IPS-NIHi7 (cell line): Measurements from ENCODE around the gene DOLPP1.
A peak's percentile ranks its signal among the peaks of the same experiment; 100 is the strongest.
"Not testable (repeated sequence)": the region's sequence is repeated elsewhere in the genome, so short reads cannot be mapped to it uniquely, and the experiment has no call there.

Experiments used
- DNase-seq: peaks from one replicate; pipeline ENCODE4 v3.0.0; 2012; ENCODE audit warnings: mixed read lengths; ENCODE audit errors: extremely low spot score

DOLPP1 gene

DNA sequence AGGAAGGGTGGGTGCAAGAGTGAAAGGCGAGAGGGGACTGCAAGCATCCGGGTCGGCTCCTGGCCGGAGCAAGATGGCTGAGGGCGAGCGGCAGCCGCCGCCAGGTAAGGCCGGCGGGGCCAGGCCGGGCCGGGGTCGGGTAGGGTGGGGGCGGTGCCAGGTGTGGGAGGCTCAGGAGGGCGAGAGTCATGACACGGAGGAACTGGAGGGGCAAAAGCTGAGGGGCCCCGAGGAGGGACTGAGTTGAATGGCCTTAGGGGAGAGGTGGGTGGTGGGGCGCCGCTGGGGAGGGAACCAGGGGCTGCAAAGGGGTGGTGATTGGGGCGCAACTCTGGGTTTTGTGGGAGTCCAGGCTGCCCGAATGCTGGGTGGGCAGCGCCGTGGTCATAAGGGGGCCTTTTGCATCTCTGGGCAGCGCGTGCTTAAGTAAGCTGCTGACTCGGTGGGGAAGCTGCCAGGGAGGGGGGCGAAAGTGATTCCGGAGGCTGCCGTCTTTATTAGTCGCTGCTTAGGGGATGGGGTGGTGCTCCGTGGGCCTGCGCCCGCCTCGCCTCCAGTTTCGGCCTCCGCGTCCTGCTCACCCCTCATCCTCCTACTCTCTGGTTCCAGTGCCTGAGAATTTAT, 30.7 kb downstream of the DOLPP1 start:
- peak; percentile 65 for DNase-seq

DNA sequence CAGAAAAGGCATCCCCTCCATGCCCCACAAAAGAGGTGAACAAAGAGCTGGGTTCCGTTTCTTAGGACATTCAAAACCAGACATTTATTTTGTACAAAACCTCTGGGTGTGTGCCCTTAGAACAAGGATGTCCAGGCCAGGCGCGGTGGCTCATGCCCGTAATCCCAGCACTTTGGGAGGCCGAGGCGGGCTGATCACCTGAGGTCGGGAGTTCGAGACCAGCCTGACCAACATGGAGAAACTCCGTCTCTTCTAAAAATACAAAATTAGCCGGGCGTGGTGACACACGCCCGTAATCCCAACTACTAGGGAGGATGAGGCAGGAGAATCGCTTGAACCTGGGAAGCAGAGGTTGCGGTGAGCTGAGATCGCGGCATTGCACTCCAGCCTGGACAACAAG, 31.6 kb downstream of the DOLPP1 start:
- DNase-seq = not testable (repeated sequence)

DNA sequence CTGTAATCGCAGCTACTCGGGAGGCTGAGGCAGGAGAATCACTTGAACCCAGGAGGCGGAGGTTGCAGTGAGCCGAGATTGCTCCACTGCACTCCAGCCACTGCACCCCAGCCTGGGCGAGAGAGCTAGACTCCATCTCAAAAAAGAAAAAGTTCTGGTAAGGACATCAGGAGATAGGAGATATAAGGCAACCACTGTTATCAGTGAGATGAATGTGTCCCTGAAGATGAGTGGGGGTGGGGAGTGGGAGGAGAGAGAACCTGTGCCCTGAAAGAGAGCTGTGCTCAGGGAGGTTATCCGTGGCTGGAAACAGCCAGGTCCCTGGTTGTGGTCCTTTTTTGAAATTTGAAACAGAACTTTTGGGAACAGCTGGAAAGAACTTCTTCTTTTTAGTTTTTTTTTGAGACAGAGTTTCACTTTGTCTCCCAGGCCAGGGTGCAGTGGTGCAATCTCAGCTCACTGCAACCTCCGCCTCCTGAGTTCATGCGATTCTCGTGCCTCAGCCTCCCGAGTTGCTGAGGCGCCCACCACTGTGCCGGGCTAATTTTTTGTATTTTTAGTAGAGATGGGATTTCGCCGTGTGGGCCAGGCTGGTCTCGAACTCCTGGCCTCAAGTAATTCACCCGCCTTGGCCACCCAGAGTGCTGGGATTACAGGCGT, 32.9 kb downstream of the DOLPP1 start:
- DNase-seq = no peak

DNA sequence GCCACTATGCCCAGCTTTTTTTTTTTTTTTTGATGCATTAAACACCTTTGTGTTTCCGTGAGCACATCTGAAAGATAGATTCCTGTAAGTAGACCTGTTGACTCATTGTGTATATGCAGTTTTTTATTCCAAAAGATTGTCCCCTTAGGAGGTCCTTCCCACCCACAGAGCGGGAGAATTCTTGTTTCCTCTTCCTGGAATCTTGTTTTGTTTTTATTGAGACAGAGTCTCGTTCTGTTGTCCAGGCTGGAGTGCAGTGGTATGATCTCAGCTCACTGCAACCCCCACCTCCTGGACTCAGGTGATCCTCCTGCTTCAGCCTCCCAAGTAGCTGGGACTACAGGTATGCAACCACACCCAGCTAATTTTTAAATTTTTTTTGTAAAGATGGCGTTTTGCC, 37.9 kb downstream of the DOLPP1 start:
- DNase-seq = no peak

DNA sequence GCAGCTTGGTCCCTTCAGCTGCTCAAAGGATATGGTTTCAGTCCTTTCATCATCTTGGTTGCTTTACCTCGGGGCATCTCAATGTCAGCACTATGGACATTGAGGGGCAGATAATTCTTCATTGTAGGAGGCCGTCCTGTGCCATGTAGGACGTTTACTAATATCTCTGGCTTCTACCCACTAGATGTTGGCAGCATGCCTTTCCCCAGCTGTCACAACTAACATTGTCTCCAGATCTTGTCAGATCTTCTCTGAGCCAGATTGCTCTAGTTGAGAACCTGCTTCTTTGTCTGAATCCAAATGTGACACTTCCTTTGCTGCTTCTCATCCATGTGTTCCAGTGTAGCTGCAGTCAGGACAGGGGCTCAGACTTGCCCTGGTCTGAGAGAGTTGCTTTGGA, 40.6 kb downstream of the DOLPP1 start:
- DNase-seq = no peak

DNA sequence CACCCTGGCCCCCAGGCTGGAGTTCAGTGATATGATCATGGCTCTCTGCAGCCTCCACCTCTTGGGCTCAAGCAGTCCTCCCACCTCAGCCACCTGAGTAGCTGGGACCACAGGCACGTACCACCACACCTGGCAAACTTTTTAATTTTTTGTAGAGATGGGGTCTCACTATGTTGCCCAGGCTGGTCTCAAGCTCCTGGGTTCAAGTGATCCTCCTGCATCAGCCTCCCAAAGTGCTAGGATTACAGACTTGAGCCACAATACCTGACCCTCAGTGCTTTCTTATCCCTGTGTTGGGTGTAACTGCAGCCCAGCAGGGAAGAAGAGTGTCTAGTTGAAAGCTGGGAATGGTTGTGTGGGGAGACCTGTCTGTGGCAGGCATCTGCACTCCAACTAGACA, 41.2 kb downstream of the DOLPP1 start:
- no peak for DNase-seq

DNA sequence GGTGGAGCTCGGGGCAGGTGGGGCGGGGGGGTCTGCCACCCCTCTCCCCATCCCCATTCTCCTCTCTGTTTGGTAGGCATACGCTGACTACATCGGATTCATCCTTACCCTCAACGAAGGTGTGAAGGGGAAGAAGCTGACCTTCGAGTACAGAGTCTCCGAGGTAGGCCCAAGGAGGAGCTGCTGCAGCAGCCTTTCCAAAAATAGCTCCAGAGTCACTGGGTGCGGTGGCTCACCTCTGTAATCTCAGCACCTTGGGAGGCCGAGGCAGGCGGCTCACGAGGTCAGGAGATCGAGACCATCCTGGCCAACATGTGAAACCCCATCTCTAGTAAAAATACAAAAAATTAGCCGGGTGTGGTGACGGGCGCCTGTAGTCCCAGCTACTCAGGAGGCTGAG, 42.1 kb downstream of the DOLPP1 start:
- not testable (repeated sequence) for DNase-seq

DNA sequence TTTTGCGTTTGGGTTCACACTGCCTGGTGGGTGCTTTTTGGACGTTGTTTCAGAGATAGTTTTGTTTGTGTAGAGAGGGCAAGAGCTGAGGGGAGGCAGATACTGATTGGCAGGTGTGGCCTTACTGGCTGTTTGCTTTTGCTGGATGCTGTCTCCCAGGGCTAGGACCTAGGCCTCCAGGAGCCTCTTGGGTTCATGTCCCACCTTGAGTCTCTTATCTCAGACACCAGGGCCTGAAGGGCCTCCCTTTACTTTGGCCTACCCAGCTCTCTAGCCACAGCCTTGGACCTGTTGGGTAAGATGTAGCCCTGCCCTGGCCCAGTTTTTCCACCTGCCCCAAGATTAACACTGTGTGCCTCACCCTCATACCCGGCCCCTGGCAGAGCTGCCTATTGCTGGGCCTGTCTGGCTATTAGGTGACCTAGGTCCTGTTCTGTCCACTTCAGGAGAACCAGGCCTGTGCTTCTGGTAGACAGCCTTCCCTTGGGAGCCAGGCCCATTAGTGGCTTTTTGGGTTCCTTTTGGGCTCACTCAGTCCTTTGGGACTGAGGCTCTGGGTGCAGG, 43.7 kb downstream of the DOLPP1 start:
- DNase-seq = no peak

DNA sequence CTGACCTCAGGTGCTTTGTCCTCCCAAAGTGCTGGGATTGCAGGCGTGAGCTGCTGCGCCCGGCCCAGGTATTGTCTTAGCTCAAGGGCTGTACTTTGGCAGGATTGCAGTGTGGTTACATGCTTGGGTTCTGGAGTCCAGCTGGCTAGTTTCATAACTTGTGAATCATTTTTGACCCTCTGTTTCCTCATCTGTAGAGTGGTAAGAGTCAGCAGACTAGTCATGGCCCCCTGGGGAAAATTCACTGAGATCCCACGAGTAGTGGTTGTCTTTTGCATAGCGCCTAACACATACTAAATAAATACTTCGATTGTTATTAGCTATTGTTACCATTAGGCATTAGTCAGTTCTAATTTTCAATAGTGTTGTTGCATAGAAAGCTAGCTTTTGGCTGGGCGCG, 44.6 kb downstream of the DOLPP1 start:
- no peak for DNase-seq

DNA sequence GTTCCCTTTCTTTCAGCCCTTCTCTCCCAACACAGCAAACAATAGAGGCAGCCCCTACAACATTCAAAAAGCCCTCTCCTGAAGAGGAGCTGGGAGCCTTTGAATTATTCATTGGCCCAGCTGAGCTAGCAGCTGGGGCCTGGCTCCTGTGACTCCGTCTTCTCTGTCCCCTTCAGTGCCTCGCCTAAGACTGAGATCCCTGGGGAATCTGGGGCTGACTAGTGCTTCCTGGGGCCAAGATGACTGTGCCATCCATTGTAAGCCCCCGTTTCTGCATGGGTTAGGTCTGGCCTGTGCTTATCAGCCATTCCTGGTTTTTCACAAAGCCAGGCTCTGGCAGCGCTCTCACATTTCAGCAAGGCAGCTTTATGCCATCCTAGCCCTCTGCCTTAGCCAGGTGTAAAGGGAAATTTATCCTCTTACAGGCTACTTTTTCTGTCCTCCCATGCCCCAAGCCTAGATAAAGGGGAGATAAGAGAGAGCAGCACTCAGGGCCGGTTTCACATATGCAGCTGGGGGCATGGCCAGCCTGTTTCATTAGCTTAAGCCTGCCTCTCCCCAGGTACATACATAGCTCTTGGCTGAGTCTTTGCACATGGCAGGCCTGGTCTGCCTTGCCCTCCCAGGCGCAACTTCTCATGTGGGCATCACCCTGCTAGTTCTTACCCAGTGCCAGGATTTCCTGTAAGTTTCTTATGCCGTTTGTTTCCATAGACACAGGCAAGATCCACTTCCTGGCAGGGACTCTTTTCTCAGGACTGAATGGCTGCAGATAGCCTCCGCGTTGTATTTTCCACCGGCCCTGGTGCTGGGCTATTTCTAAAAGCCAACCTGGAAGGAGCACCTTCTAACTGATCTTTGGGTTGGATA, 46.1 kb downstream of the DOLPP1 start:
- peak; percentile 75 for DNase-seq

DNA sequence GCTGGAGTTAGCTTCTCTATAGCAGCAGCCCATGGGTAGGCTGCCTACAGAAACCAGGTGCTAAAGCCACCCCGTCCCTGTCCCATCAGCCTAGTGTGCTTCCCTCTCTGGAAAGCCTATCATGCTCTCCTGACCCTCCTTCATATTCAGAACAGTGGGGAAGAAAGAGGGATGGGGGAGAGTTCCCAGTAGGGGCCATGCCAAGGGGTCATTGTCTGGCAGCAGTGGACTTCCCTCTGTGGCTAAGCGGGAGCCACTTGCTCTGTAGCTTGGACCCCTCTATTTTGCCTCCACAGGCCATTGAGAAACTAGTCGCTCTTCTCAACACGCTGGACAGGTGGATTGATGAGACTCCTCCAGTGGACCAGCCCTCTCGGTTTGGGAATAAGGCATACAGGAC, 47.8 kb downstream of the DOLPP1 start:
- no peak for DNase-seq

DNA sequence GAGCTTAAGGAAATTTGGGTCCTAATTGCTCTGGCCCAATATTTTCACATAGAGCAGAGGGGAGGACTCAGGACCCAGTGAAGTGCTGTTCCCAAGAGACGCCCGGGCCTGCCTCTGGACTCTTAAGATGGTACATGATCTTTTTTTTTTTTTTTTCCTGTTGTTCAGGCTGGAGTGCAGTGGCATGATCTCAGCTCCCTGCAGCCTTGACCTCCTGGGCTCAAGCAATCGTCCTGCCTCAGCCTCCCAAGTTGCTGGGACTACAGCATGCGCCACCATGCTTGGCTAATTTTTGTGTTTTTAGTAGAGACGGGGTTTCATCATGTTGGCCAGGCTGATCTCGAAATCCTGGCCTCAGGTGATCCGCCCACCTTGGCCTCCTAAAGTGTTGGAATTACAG, 49.4 kb downstream of the DOLPP1 start:
- DNase-seq = not testable (repeated sequence)

DNA sequence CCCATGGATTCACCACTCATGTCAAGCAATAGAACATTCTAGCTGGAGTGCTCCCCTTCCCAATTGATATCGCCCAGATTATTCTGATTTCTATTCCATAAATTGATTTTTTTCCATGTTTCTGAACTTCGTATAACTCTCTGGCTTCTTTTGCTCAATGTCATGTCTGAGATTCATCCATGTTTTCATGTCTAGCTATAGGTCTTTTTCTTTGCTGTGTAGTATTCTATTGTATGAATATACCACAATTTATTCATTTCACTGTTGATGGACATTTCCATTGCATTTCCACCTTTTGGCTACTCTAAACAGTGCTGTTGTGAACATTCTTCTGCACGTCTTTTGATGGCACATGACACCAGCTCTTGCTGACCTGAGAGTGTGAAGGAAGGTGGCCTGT, 49.9 kb downstream of the DOLPP1 start:
- no peak for DNase-seq

DNA sequence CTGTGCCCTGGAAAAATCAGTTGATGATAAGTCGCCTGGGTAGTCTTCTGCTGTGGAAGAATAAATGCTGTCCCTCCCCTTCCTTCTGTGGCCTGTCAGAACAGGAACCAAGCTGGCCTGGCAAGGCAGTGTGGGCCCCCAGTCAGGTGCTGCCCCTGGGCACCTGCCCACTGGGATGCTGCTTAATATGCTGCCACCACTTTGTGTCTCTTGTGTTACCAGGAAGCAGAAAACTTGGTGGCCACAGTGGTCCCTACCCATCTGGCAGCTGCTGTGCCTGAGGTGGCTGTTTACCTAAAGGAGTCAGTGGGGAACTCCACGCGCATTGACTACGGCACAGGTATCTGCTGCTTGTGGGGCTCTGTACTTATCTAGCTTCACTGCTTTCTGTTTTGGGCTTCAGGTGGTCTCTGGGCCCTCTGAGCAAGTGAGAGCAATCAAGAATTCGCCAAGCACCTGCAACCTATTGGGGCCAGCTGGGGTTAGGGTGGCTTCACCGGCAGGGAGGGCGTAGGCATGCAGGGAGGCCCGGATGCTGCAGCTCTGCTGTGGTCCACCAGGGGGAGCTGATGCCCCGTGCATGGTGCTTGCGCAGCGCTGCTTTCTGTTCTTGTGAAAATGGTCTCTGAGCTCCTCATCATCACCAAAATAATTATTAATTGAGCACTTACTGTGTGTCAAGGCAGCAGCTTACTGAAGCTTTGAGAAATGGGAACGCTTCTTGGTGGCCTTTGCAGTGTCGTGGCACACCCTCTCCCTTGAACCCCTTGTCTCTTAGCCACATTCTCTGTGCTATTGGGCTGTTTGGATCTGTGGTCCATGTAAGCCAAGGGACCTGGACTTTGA, 50.6 kb downstream of the DOLPP1 start:
- DNase-seq = peak; percentile 93

DNA sequence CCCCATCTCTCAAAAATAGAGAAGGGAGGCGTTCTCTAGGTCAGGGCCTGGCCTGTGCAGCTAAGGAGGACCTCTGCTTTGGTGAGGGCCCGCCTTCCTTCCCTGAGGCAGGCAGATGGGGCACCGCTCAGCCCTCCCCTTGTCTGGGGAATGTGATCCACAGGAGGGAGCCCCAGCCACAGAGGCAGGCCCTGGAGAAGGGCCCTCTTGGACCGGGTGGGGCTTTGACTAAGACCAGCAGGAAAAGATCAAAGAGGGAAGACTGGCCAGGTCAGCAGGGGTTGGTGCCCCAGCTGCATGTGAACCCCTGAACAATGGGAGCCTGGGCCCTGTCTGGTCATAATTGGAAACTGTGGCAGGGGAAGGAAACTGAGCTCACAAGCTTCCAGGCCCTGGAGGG, 52.2 kb downstream of the DOLPP1 start:
- DNase-seq = no peak

DNA sequence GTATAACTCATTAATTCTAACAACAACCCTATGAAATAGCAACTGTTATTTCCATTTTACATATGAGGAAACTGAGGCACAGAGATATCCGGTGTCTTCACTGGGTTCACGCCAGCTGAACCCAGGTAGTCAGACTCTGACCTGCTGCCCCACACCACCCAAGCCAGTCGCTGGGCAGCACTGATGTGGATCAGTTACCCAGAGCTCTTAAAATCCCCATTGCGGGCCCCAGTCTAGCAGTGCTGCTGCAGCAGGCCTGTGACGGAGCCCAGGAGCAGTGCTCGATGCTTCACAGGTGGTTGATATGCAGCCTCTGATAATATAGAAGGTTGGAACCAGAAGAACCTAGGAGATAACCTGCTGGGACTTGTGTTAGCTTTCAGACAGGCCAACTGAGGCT, 54.6 kb downstream of the DOLPP1 start:
- no peak for DNase-seq

DNA sequence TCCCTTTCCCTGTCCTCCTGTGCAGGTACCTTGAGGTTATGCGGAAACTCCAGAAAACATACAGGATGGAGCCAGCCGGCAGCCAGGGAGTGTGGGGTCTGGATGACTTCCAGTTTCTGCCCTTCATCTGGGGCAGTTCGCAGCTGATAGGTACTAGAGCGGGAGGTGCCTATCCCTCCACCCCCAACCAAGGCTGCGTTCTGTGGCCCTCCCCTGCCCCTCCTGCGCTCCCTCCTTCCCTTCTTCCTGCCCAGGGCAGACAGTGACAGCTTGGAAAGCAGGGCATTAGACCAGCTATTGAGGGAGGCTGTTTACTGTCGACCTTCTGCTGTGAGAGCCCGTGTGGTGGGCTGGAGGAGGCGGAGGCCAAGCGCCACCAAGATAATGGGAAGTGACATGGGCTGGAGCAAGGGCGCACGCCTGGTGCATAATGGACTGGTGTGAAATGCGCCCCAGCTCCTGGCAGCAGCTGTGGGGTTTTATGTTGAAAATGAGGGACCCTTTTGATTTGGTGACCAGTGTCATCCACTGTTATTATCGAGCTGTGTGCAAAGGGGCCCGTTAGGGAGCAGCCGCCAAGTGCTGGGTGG, 55.6 kb downstream of the DOLPP1 start:
- no peak for DNase-seq

DNA sequence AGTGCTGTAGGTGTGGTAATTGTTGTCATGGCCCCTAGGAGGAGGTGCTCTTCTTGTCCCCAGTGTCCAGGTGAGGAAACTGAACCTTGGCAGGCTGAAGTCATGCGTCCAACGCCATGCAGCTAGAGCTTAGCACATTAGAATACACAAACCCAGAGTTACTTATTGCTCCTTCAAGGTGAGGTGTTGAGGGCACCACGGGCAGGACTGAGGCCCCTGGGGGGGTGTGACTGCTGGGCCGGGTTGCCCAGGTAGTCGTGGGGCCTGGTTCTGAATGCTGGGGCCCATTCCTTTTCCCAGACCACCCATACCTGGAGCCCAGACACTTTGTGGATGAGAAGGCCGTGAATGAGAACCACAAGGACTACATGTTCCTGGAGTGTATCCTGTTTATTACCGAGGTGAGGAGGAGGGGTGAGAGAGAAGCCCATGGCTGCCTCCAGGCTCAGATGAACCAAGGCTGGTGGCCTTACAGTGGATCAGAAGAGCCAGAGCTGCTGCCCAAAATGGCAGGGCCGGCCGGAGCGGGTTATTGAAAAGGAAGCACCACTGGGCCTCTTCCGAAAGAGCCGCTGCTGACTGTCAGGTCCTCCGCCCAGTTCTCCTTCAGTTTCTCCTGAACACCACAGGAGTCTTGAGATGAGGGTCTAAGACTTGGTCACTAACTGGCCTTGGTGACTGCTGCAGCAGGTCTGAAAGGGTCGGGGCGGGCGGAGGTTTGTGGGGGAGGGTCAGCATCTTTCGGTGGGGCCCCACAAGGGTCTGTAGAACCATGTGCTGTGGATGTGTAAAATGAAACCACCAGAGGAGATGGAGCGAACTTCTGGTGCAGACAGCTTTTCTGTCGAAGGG, 56.6 kb downstream of the DOLPP1 start:
- no peak for DNase-seq

DNA sequence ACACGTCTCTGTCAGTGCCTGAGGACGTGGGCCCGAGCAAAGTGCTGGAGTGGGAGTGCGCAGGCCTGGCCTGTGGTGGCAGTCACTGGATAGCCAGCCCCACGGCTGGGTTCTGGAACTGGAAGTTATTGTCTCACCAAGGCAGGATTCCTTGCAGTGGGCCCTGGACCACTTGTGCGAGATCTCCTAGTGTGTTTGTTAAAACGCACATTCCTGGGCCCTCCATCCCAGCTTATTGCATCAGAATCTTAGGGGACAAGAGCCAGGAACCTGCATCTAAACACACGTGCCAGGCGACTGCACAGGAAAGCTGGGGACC, 57.2 kb downstream of the DOLPP1 start:
- DNase-seq = no peak

DNA sequence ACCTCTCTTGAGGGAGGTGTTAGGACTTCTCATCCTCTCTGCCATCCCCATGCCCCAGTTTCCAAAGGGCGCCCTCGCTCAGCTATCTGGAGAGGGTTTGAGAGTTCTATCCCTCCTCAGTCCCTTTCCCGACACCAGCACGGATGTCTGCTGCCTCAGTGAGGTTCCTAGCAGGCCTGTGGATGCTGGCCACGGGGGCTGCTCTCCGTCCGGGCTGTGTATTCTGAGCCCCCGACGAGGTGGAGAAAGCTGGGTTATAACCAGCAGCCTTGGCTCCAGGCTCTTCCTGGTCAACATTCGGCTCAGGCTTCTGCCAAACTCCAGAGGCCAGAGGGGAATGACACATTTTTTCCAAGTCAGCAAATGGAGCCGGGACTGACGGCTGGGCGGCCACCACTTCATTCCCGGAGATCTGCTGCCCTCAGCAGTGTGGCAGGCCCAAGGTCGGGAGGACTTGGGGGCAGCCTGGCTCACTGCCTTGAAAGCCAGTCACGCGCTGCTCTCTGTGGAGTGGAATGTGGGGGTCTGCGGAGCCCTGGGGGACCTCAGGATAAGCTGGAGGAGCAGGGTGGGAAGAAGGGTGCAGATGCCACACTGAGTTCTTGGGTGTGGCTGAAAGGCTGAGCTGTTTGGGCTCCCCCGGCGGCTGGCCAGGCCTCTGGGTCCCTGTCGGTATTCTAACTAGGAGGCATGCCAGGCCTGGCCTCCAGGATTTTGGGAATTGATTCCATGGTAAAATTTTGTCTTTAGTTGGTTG, 57.7 kb downstream of the DOLPP1 start:
- DNase-seq = no peak
